ENCODE data around the gene PIPOX. TPM values are rescaled to one million over a fixed set of nuclear protein-coding genes. Genes with fewer than 3 reads are reported as not detected.

Gene PIPOX
- total RNA-seq, 3 donors from 2014 or later: 1.3 to 3.0 (median 2.9) TPM

GRCh38 chr17:29018788-29019474, 24.0 kb upstream of the PIPOX start:
- Histone ChIP-seq H3K9me3 (no peaks in the 10 kb centered on the region), H3K27ac (no peak overlapping the region), H3K4me1 (no peaks in the 10 kb centered on the region), H3K27me3 (peaks cover 2 to 28% of the 10 kb centered on the region in 2 donors), H3K4me3 (no peak overlapping the region), H3K36me3 (no peaks in the 10 kb centered on the region)
- no peak for DNase-seq (ENCODE audit: low spot score in 2 of 2)
- no peak for TF ChIP-seq CTCF (IDR thresholded peaks at IDR 0.05)
- no peak for TF ChIP-seq POLR2A (IDR thresholded peaks at IDR 0.05)
- no peak for TF ChIP-seq POLR2AphosphoS5 (IDR thresholded peaks at IDR 0.05)
- intact Hi-C loops (cut with DNase I; ENCODE audit: low total_unique reads): no loop called here

- Histone ChIP-seq H3K9me3 (no peaks in the 10 kb centered on the region), H3K4me1 (no peaks in the 10 kb centered on the region), H3K27ac (no peak overlapping the region), H3K4me3 (peak overlapping the region in 2 of 3 donors; percentile 9 to 57), H3K27me3 (peaks cover 2 to 28% of the 10 kb centered on the region in 2 donors), H3K36me3 (no peaks in the 10 kb centered on the region)
- TF ChIP-seq CTCF (IDR thresholded peaks at IDR 0.05) (no peak), POLR2AphosphoS5 (IDR thresholded peaks at IDR 0.05) (no peak), POLR2A (IDR thresholded peaks at IDR 0.05) (no peak)
- intact Hi-C loops (cut with DNase I; ENCODE audit: low total_unique reads): no loop called here
- DNase-seq (ENCODE audit: low spot score in 2 of 2): no peak
Measured at GRCh38 chr17:29019475-29020181, 23.3 kb upstream of the PIPOX start.

GRCh38 chr17:29020576-29020975, 22.4 kb upstream of the PIPOX start:
- Histone ChIP-seq H3K9me3 (no peaks in the 10 kb centered on the region), H3K4me3 (no peak overlapping the region), H3K36me3 (no peaks in the 10 kb centered on the region), H3K27me3 (peaks cover 2 to 28% of the 10 kb centered on the region in 2 donors), H3K27ac (no peak overlapping the region), H3K4me1 (no peaks in the 10 kb centered on the region)
- no peak for DNase-seq (ENCODE audit: low spot score in 2 of 2)
- intact Hi-C loops (cut with DNase I; ENCODE audit: low total_unique reads): no loop called here
- no peak for TF ChIP-seq POLR2A (IDR thresholded peaks at IDR 0.05)
- TF ChIP-seq CTCF (IDR thresholded peaks at IDR 0.05): no peak
- TF ChIP-seq POLR2AphosphoS5 (IDR thresholded peaks at IDR 0.05): no peak

GRCh38 chr17:29021226-29021625, 21.7 kb upstream of the PIPOX start:
- H3K4me1 ChIP-seq: no peaks in the 10 kb centered on the region
- H3K4me3 ChIP-seq: no peak overlapping the region
- no peaks in the 10 kb centered on the region for H3K36me3 ChIP-seq
- TF ChIP-seq POLR2A (IDR thresholded peaks at IDR 0.05): no peak
- no peak for TF ChIP-seq POLR2AphosphoS5 (IDR thresholded peaks at IDR 0.05)
- TF ChIP-seq CTCF (IDR thresholded peaks at IDR 0.05): no peak
- no peak overlapping the region for H3K27ac ChIP-seq
- no peaks in the 10 kb centered on the region for H3K9me3 ChIP-seq
- DNase-seq (ENCODE audit: low spot score in 2 of 2): no peak
- intact Hi-C loops (cut with DNase I; ENCODE audit: low total_unique reads): no loop called here
- peaks cover 2 to 34% of the 10 kb centered on the region in 2 donors for H3K27me3 ChIP-seq

GRCh38 chr17:29022074-29022473, 20.9 kb upstream of the PIPOX start:
- no peaks in the 10 kb centered on the region for H3K36me3 ChIP-seq
- no peak for TF ChIP-seq POLR2AphosphoS5 (IDR thresholded peaks at IDR 0.05)
- TF ChIP-seq POLR2A (IDR thresholded peaks at IDR 0.05): no peak
- no peak for TF ChIP-seq CTCF (IDR thresholded peaks at IDR 0.05)
- no peak overlapping the region for H3K27ac ChIP-seq
- intact Hi-C loops (cut with DNase I; ENCODE audit: low total_unique reads): no loop called here
- no peaks in the 10 kb centered on the region for H3K4me1 ChIP-seq
- no peak overlapping the region for H3K4me3 ChIP-seq
- peaks cover 2 to 37% of the 10 kb centered on the region in 2 donors for H3K27me3 ChIP-seq
- DNase-seq (ENCODE audit: low spot score in 2 of 2): no peak
- no peaks in the 10 kb centered on the region for H3K9me3 ChIP-seq
